GM19372 (cell line): ENCODE results near the gene SYCE1L.
"Not testable (repeated sequence)": the region's sequence is repeated elsewhere in the genome, so short reads cannot be mapped to it uniquely, and the experiment has no call there.

Experiments used
- ATAC-seq: cut with Tn5 transposase; IDR thresholded peaks from one replicate; pipeline ENCODE4 v1.9.1; 2021; ENCODE audit warnings: mild to moderate bottlenecking, low read depth, moderate library complexity; ENCODE audit not compliant: unreplicated experiment

SYCE1L gene

GRCh38 chr16:77242471-77242870 is 43.3 kb downstream of the SYCE1L start:
- not testable (repeated sequence) for ATAC-seq

GRCh38 chr16:77246150-77246549 is 46.9 kb downstream of the SYCE1L start:
- ATAC-seq, result no peak

GRCh38 chr16:77250400-77250799 is 51.2 kb downstream of the SYCE1L start:
- no peak for ATAC-seq
